ENCODE measurements around the gene SH3BP1. TPM values are rescaled to one million over a fixed set of nuclear protein-coding genes. Genes with fewer than 3 reads are reported as not detected.

The SH3BP1 gene
- total and polyA plus RNA-seq, 2 of the 13 experiments (the other 11 are each of a cell fraction or from before 2014, with no cell fraction given), result 8.4 to 18.5 TPM

GRCh38 chr22:37601203-37601539, 38.3 kb upstream of the SH3BP1 start (continued):
- TF ChIP-seq ZBTB40 (IDR thresholded peaks at IDR 0.05) (no peak), ZBTB40 (CRISPR knock-in tag; IDR thresholded peaks at IDR 0.05) (0 out of 2 replicates have a peak, but pooled peaks have one; percentile 14)

Measured in HepG2 (cell line).